NCI-H1436 (cell line): Measurements from ENCODE around the gene SLIT3.

Experiments
- DNase-seq: peaks from one replicate; lab custom pipeline; 2025; lab: John Stamatoyannopoulos, UW

The SLIT3 gene

DNA sequence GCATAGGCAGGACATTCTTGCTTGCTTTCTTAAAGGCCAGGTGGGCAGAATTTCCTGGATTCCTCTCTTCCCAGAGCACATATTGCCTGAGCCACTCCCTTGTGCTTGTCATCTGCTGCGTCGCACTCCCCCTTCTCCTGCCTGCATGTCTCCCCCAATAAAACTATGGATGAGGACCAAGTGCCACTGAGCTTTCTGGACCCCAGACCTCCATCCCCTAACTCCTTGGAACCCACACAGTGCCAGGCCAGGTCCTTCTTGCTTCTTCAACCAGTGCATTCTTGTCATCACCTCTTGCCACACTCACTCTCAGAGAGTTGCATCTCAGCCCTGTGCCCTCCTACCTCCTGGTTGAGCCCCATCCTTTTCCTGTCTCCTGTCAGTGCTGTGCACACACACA, 563.9 kb downstream of the SLIT3 start:
- DNase-seq = no peak

- DNase-seq = no peak
These were observed 564.6 kb downstream of the SLIT3 start for GRCh38 chr5:168736281-168736831.

GRCh38 chr5:168734620-168735300, 566.2 kb downstream of the SLIT3 start:
- no peak for DNase-seq

GRCh38 chr5:168734119-168734518, 566.8 kb downstream of the SLIT3 start:
- DNase-seq = no peak

GRCh38 chr5:168728546-168729211, 572.3 kb downstream of the SLIT3 start:
- DNase-seq = no peak

DNA sequence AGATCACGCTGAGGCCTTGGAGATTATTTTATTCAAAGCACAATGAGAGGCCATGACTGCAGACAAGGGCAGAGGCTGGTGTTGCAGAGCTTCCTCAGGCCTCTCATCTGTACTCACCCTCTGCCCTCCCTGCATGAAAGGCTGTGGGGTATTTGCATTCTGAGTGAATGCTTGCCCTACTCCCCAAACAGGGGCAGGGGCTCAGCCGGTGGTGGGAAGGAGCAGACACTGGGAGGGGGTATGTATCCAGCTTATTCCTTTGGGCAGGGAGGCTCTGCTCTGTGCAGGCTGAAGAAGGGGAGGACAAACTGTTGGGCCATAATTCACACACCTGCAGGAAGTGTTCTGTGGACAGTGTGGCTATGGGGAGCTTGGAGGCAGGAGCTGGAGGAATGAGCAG, 573.4 kb downstream of the SLIT3 start:
- DNase-seq = no peak

DNA sequence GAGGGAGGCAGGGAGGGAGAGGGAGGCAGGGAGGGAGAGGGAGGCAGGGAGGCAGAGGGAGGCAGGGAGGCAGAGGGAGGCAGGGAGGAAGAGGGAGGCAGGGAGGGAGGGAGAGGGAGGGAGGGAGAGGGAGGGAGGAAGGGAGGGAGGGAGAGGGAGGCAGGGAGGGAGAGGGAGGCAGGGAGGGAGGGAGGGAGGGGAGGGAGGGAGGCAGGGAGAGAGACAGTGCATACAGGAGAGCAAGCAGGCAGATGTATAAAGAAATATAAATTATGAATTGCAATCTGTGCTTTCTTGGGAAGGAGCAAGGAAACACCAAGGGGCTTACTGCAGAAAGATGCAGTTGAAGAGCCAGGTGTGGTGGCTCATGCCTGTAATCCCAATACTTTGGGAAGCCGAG, 574.6 kb downstream of the SLIT3 start:
- DNase-seq = no peak

- no peak for DNase-seq
These were observed 576.7 kb downstream of the SLIT3 start for GRCh38 chr5:168724227-168724626.

DNA sequence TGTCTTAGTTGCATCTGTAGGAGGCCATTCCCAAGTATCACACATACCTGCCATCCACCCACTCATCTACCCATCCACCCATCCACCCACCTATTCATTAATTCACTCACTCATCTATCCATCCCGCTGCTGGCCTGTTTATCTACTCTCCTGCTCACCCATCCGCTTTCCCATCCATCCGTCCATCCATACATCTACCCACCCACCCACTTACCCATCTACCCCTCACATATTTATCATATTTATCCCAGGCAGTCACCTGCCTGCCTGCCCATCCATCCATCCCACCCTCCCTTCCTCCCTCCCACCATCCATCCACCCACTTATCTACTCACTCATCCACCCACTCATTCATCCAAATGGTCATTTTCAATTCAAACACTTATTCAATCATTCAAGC, 577.9 kb downstream of the SLIT3 start:
- no peak for DNase-seq

- DNase-seq = no peak
These were observed 579.0 kb downstream of the SLIT3 start for GRCh38 chr5:168721966-168722365.

- DNase-seq = no peak
These were observed 579.8 kb downstream of the SLIT3 start for GRCh38 chr5:168721002-168721753.

GRCh38 chr5:168720575-168720974, 580.4 kb downstream of the SLIT3 start:
- no peak for DNase-seq

DNA sequence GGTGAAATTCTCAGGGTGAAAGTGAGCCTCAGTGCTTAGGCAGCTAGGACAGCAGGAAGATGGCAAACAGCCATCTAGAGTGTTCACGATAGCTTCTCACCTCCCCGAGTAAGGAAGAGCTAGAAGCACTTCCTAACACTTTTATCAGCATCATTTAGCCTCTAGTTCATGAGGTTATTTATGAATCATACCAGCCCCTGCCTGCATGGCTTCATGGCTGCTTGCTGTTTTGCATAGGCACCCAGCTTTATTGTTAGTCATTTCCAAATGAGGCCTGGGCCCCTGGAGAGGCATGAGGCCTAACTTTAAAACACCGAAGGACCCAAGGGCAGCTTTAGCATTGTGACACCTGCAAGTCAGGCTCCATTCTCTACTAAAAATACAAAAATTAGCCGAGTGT, 586.9 kb downstream of the SLIT3 start:
- no peak for DNase-seq

DNA sequence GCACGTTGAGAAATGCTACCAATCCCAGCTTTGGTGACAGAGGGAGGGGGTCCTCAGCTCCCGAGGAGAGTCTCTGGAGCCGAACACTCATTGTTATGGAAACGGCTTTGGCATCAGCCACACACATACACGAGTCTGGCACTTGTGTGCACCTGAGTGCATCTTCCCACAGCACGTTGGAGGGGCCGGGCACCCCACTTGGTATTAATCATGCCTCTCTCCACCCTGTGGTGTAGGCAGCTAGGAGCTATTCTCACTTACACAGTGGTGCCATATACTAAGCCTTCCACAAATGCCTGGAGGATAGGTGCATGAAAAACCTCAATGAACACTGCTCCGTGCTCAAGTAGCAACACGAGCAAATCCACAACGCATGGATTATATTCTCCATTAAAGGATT, 587.9 kb downstream of the SLIT3 start:
- no peak for DNase-seq

DNA sequence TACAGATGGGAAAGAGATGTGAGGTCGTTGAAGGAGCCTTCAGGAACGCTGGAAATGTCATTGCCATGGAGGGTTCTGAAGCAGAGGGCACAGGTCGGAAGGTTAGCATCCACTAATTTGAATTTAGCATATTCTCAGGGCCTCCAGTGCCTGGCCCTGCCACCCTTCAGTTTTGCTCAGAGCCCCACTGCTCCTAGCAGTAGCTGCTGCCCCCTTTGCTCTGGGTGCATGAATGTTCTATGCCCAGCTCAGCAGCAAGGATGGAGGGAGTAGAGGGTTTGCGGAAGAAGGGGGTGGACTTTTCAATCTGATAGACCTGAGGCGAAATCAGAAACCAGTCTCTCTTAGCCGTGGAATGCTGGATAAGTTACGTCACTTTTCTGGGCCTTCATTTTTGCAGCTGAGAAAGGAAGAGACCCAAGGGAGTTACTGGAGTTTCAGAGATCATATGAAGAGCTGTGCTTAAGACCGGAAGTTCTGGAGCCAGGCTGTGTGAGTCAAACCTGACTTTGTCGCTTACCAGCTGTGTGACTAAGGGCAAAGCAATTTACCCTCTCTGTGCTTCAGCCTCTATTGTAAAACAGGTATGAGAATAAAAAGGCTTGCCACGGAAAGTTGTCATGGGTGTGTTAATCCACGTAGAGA, 588.5 kb downstream of the SLIT3 start:
- no peak for DNase-seq

DNA sequence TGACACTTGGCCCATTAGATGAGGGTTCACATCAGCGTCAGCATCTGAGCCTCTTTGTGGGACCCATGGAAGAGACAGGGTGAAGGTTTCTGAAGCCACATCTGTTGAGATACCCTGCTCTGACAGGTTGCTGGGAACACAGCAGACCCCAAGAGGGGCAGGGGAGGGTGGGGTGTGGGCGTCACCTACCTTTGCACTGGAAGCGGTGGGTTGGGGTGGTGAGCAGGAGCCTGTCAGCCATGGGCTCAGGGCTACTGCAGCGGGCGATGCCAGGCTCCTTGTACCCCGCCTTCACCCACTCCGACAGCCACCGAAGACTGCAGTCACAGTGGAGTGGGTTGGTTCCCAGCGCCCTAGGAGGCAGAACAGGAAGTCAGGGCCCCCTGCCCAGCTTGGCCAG, 590.2 kb downstream of the SLIT3 start:
- no peak for DNase-seq

GRCh38 chr5:168707716-168708695, 592.9 kb downstream of the SLIT3 start:
- DNase-seq = no peak

DNA sequence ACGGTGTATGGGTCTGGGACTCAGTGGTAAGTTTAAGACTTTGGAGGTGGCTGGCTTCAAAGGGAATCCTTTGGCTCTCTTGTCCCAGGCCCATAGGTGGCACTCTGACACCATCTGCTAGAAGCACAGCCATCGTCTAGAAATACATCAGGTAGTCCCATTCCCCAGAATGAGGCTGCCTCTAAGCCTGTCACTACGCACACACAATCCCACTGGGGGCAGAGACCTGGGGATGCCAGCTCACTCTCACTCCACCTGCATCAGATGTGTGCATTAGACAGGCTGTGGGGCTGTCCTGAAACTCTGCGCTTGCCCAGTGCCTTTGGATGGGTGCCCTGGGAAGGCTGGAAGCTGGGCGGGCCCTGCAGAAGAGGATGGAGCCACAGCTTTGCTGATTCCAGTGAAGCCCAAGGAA, 594.3 kb downstream of the SLIT3 start:
- DNase-seq = peak; percentile 4

GRCh38 chr5:168705321-168705720, 595.6 kb downstream of the SLIT3 start:
- DNase-seq = no peak

DNA sequence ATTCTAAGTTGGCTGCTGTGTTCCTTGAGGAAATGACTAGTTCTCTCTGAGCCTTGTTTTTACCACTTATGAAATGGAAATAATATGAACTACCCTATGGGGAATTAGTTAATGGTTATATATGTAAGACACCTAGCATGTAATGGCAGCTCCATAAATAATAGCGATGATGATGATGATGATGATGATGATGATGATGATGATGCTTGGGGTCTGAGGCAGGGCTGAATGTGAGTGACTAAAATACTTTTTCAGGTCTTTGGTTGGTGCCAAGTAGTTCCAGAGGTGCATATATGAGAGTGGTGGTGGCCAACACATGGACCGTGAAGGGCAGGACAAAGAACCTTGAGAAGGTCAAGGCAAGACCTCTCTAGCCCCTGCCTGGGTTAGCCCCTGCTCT, 598.4 kb downstream of the SLIT3 start:
- DNase-seq = no peak

DNA sequence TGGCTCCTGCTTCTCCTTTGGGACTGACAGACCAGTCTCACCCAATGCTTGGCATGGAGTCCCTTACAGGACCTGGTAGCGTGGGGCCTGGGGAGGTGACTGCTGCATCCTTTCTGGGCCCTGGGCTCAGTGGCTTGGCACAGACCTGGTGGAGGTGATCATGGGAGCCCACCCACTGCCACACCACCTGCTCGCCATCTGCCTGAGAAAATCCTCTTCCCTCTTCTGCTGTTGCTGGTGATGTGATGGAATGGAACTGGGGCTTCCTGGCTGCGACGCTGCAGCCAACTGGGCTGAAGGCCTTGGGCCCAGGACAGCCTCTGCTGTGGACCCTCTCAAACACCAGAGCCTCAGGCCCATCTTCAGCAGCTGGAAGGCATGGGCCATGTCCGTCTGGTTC, 599.3 kb downstream of the SLIT3 start:
- DNase-seq = no peak
